DND-41 (cell line): ENCODE results near the gene ACADL.

Experiments used
- CTCF ChIP-seq: IDR thresholded peaks from 2 replicates; pipeline ENCODE4 v1.5.1; 2012; ENCODE audit warnings: borderline replicate concordance, low read length, moderate library complexity, mild to moderate bottlenecking; ENCODE audit not compliant: poor library complexity, severe bottlenecking; ENCODE audit errors: extremely low read depth
- EZH2 ChIP-seq: IDR thresholded peaks from 3 replicates; pipeline ENCODE4 v1.6.1; 2012; ENCODE audit warnings: borderline replicate concordance, low read depth, mild to moderate bottlenecking, moderate library complexity, low read length, inconsistent platforms; ENCODE audit not compliant: severe bottlenecking

GRCh38 chr2:210250622-210251021, 25.4 kb upstream of the ACADL start:
- TF ChIP-seq EZH2 (no peak), CTCF (no peak)
